Endothelial cell of umbilical vein (primary cell): ENCODE results near the gene PHACTR1. TPM values are rescaled to one million over a fixed set of nuclear protein-coding genes. Genes with fewer than 3 reads are reported as not detected.

ENCODE experiments used
- BruUV-seq: library from RNA; stranded (reverse); fragments of 400-500 nt; replicated peaks from 2 replicates; lab custom pipeline; 2021; lab: Mats Ljungman, UMichigan
- CTCF ChIA-PET: fragments of 300-600, 350-600 bp; sonication (Branson Sonifier 250); formaldehyde crosslinking; loops from one replicate; lab custom pipeline; 2021; ENCODE audit warnings: antibody characterized with exemption, inconsistent platforms; lab: Charles Lee
- POLR2A ChIA-PET: fragments of 300-600, 350-600 bp; sonication (Branson Sonifier 250); formaldehyde crosslinking; loops from one replicate; lab custom pipeline; 2021; ENCODE audit warnings: antibody characterized with exemption, inconsistent platforms; lab: Charles Lee
- DNase-seq: peaks from one replicate; pipeline ENCODE4 v3.0.0-alpha.2; 2011; ENCODE audit warnings: low read depth, low spot score
- FAIRE-seq: peaks from 2 replicates; lab custom pipeline; 2011; peaks lifted over from hg19 to GRCh38; lab: Jason Lieb, UNC
- H2AFZ ChIP-seq: 2 replicates; pipeline ENCODE4 v1.6.0; 2012; ENCODE audit warnings: low read depth, low read length, control low read depth, inconsistent platforms
- H3K27ac ChIP-seq: 2 replicates; pipeline ENCODE4 v1.5.1; 2011; ENCODE audit warnings: low read depth, mild to moderate bottlenecking, control low read depth, low read length, moderate library complexity; ENCODE audit not compliant: insufficient read depth
- H3K27me3 ChIP-seq, 2 experiments: 2 replicates each; pipeline versions ENCODE4 v1.6.0 to v1.6.1; 2011; ENCODE audit warnings: low read length in 2 of 2, mixed read lengths in 1 of 2; ENCODE audit not compliant: control insufficient read depth in 2 of 2, insufficient read depth in 2 of 2
- H3K36me3 ChIP-seq, 2 experiments: 2 replicates in 1 of 2; 3 replicates in 1 of 2; pipeline ENCODE4 v1.5.1; 2011; ENCODE audit warnings: low read length in 2 of 2, mild to moderate bottlenecking in 1 of 2, moderate library complexity in 1 of 2; ENCODE audit not compliant: control insufficient read depth in 2 of 2, insufficient read depth in 2 of 2; ENCODE audit errors: extremely low read depth in 1 of 2
- H3K4me1 ChIP-seq: 3 replicates; pipeline ENCODE4 v1.5.1; 2011; ENCODE audit warnings: mild to moderate bottlenecking, low read length; ENCODE audit not compliant: control insufficient read depth, insufficient read depth; ENCODE audit errors: extremely low read depth
- H3K4me2 ChIP-seq: 2 replicates; pipeline ENCODE4 v1.6.1; 2011; ENCODE audit warnings: low read length, control low read depth, mixed read lengths; ENCODE audit not compliant: insufficient read depth
- H3K4me3 ChIP-seq, 3 experiments: fragments of 200-600 bp in 1 of 3; sonication (generic), shearing (Covaris generic) in 1 of 3; replicated peaks in 1 of 3; 2 replicates each; pipeline ENCODE4 v1.5.1; 2011 to 2016; ENCODE audit warnings: control low read depth in 3 of 3, low read length in 3 of 3, mild to moderate bottlenecking in 2 of 3, inconsistent platforms in 1 of 3, low read depth in 1 of 3, moderate library complexity in 1 of 3; ENCODE audit not compliant: insufficient read depth in 1 of 3
- H3K79me2 ChIP-seq: 2 replicates; pipeline ENCODE4 v1.6.0; 2012; ENCODE audit warnings: low read length, inconsistent platforms; ENCODE audit not compliant: control insufficient read depth, insufficient read depth
- H3K9ac ChIP-seq: replicated peaks from 2 replicates; pipeline ENCODE3; 2011; ENCODE audit warnings: low read length, control low read depth; ENCODE audit not compliant: insufficient read depth; ENCODE audit errors: extremely low read depth
- H3K9me1 ChIP-seq: replicated peaks from 3 replicates; pipeline ENCODE4 v1.6.0; 2011; ENCODE audit warnings: mild to moderate bottlenecking, low read length; ENCODE audit not compliant: control insufficient read depth, insufficient read depth; ENCODE audit errors: extremely low read depth
- H3K9me3 ChIP-seq: replicated peaks from 2 replicates; pipeline ENCODE4 v1.5.1; 2012; ENCODE audit warnings: low read length, inconsistent platforms; ENCODE audit not compliant: control insufficient read depth, insufficient read depth
- H4K20me1 ChIP-seq: replicated peaks from 2 replicates; pipeline ENCODE3; 2011; ENCODE audit warnings: mild to moderate bottlenecking, low read length; ENCODE audit not compliant: control insufficient read depth, insufficient read depth; ENCODE audit errors: extremely low read depth
- CTCF ChIP-seq, 2 donors: IDR thresholded peaks; 1 replicate in 1 of 2; 2 replicates in 1 of 2; pipeline ENCODE4 v1.5.1; 2011; ENCODE audit warnings: low read length in 2 of 2, mild to moderate bottlenecking in 2 of 2, moderate library complexity in 2 of 2, control low read depth in 1 of 2, inconsistent platforms in 1 of 2, low read depth in 1 of 2; ENCODE audit not compliant: insufficient read depth in 1 of 2; ENCODE audit errors: extremely low read depth in 1 of 2
- EZH2 ChIP-seq: IDR thresholded peaks from 2 replicates; pipeline ENCODE4 v1.6.1; 2012; ENCODE audit warnings: borderline replicate concordance, low read depth, mild to moderate bottlenecking, moderate library complexity, low read length, inconsistent platforms; ENCODE audit not compliant: severe bottlenecking
- FOS ChIP-seq: IDR thresholded peaks from 2 replicates; pipeline ENCODE4 v1.6.1; 2011; ENCODE audit warnings: mild to moderate bottlenecking, low read length, moderate library complexity, borderline replicate concordance; ENCODE audit not compliant: insufficient read depth
- GATA2 ChIP-seq: IDR thresholded peaks from 2 replicates; pipeline ENCODE4 v1.7.0; 2011; ENCODE audit warnings: low read depth, mild to moderate bottlenecking, moderate library complexity, mixed read lengths, low read length; ENCODE audit not compliant: insufficient read length, insufficient read depth
- JUN ChIP-seq: IDR thresholded peaks from 2 replicates; pipeline ENCODE4 v1.6.1; 2011; ENCODE audit warnings: borderline replicate concordance, low read depth; ENCODE audit not compliant: insufficient read length, insufficient read depth
- MAX ChIP-seq: IDR thresholded peaks from 2 replicates; pipeline ENCODE4 v1.6.1; 2011; ENCODE audit not compliant: insufficient read depth, insufficient read length
- MYC ChIP-seq: IDR thresholded peaks from one replicate; pipeline ENCODE4 v1.6.1; 2011; ENCODE audit warnings: mild to moderate bottlenecking, low read depth, low read length
- POLR2A ChIP-seq: IDR thresholded peaks from 2 replicates; pipeline ENCODE4 v1.6.1; 2012; ENCODE audit warnings: low read depth, mild to moderate bottlenecking, control low read depth, low read length
- POLR2AphosphoS5 ChIP-seq: IDR thresholded peaks from 2 replicates; pipeline ENCODE4 v1.6.1; 2012; ENCODE audit warnings: low read depth, mild to moderate bottlenecking, control low read depth, low read length, moderate library complexity; ENCODE audit not compliant: insufficient read depth
- dilution Hi-C: fragments of 300-500 bp; cut with MboI; formaldehyde crosslinking; loops from one replicate; pipeline ENCODE4 v1.15.0; 2019; ENCODE audit warnings: low sequenced_read_pairs; ENCODE audit not compliant: extremely low pct_ligation_motif_present
- intact Hi-C: fragments of 100-400 bp; cut with micrococcal nuclease; formaldehyde crosslinking; loops from one replicate; pipeline ENCODE4 v1.10.0; 2022
- polyA plus RNA-seq, 4 experiments: library from polyadenylated mRNA; depleted of rRNA in 3 of 4; stranded (reverse) in 3 of 4; unstranded in 1 of 4; fragments of >200 nt; gene quantifications; 2 replicates each; pipeline versions ENCODE4 v1.2.1 to v1.2.3, GENCODE V29; 2011 to 2012; ENCODE audit warnings: missing spikeins in 1 of 4
- total RNA-seq: library from RNA; stranded (reverse); gene quantifications from 2 replicates; pipeline ENCODE4 v1.2.3, GENCODE V29; 2021

PHACTR1 gene
- total and polyA plus RNA-seq, 2 donors (not counting 3 experiments of a cell fraction or from before 2014, with no cell fraction given) = 2.4 to 23.2 TPM

DNA sequence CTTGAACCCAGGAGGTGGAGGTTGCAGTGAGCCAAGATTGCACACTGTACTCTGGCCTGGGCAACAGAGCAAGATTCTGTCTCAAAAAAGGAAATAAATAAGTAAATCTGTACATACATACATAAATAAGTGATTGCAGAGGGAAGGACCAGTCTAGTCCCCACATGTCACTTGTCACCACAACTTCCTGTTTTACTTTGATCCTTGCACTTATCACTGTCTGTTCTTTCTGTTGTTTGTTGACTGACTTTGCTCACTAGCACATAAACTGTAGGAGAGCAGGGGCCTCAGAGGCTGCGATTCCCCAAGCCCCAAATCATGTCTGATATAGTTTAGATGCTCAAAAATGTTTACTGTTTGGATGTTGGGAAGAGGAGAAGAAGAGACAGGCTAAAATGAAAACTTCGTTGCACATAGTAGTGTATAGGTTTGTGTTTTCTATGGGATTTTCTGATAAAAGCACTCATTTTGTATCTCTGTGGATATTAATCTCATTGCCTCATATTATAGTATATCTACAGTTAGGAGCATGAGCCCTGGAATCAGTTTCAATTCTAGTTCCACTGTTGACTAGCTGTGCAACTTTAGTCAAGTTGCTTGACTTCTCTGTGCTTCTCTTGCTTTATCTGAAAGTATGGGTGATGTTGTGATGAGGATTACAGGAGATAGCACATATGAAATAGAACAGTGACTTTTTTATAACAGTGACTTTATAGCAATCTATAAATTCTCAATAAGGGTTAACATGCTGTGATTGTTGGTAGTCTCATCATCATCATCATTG lies 446.8 kb downstream of the PHACTR1 start:
- no peak overlapping the region for H2AFZ ChIP-seq
- H3K4me1 ChIP-seq = no peaks in the 10 kb centered on the region
- no peaks in the 10 kb centered on the region for H3K9me1 ChIP-seq
- no peak for FAIRE-seq
- no peaks in the 10 kb centered on the region for H3K79me2 ChIP-seq
- H3K27me3 ChIP-seq = no peaks in the 10 kb centered on the region
- H3K36me3 ChIP-seq = no peaks in the 10 kb centered on the region
- no TSS peak for BruUV-seq
- no peak overlapping the region for H3K9ac ChIP-seq
- intact Hi-C loops (no loop called here), dilution Hi-C loops (no loop called here)
- ChIA-PET POLR2A (no interaction called here), CTCF (no interaction called here)
- H3K4me3 ChIP-seq = no peak overlapping the region
- H4K20me1 ChIP-seq = no peaks in the 10 kb centered on the region
- no peaks in the 10 kb centered on the region for H3K9me3 ChIP-seq
- TF ChIP-seq JUN = no peak
- TF ChIP-seq FOS = no peak
- no peak for TF ChIP-seq POLR2AphosphoS5
- TF ChIP-seq POLR2A = no peak
- no peak for TF ChIP-seq EZH2
- no peak for TF ChIP-seq GATA2
- TF ChIP-seq CTCF (IDR thresholded peaks at IDR 0.05; ENCODE audit: extremely low read depth in 1 of 2, insufficient read depth in 1 of 2, low read depth in 1 of 2, low read length in 2 of 2) = no peak
- no peak for TF ChIP-seq MAX
- TF ChIP-seq MYC = no peak
- H3K27ac ChIP-seq = no peak overlapping the region
- DNase-seq = no peak
- no peak overlapping the region for H3K4me2 ChIP-seq
